Measurements from ENCODE around the gene AFF2. TPM values are rescaled to one million over a fixed set of nuclear protein-coding genes. Genes with fewer than 3 reads are reported as not detected.

Gene AFF2
- total RNA-seq, 1 donor from 2014 or later = 0.27 TPM

- Histone ChIP-seq H3K36me3 (no peaks in the 10 kb centered on the region), H3K4me1 (no peaks in the 10 kb centered on the region), H3K27me3 (ENCODE audit: low read depth) (no peaks in the 10 kb centered on the region), H3K27ac (replicated peaks) (no peak overlapping the region), H3K4me3 (no peak overlapping the region), H3K9me3 (replicated peaks) (no peaks in the 10 kb centered on the region)
- intact Hi-C loops (cut with micrococcal nuclease) = no loop called here
- peak; percentile 20 for DNase-seq
- TF ChIP-seq CTCF (IDR thresholded peaks at IDR 0.05; ENCODE audit: borderline replicate concordance) = no peak
Measured at GRCh38 chrX:148629434-148629833, 129.0 kb downstream of the AFF2 start.

DNA sequence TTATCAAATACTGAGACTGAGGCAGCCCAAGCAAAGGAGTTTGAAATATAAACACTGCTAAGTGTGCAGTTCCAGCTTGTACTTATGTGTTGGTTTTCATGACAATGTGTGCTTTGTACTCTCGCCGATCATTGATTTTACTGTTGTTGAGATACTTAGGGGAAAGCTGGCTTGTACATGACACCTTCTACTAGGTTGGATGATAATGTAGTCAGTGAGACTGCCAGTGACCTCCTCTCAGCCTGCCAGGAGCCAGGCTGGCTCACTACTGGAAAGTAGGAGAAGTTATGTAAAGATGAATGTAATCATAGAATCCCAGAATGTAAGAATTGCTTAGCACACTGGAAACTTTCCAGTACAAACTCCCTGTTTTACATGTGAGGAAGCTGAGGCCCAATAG lies 132.0 kb downstream of the AFF2 start:
- H3K27me3 ChIP-seq (ENCODE audit: low read depth) = no peaks in the 10 kb centered on the region
- no peaks in the 10 kb centered on the region for H3K9me3 ChIP-seq (replicated peaks)
- no peaks in the 10 kb centered on the region for H3K4me1 ChIP-seq
- H3K27ac ChIP-seq (replicated peaks) = no peak overlapping the region
- DNase-seq = no peak
- intact Hi-C loops (cut with micrococcal nuclease) = no loop called here
- no peaks in the 10 kb centered on the region for H3K36me3 ChIP-seq
- H3K4me3 ChIP-seq = no peak overlapping the region
- TF ChIP-seq CTCF (IDR thresholded peaks at IDR 0.05; ENCODE audit: borderline replicate concordance) = no peak

GRCh38 chrX:148633218-148633908 lies 132.9 kb downstream of the AFF2 start:
- intact Hi-C loops (cut with micrococcal nuclease) = no loop called here
- Histone ChIP-seq H3K9me3 (replicated peaks) (no peaks in the 10 kb centered on the region), H3K4me1 (no peaks in the 10 kb centered on the region), H3K27me3 (ENCODE audit: low read depth) (no peaks in the 10 kb centered on the region), H3K4me3 (no peak overlapping the region), H3K27ac (replicated peaks) (no peak overlapping the region), H3K36me3 (no peaks in the 10 kb centered on the region)
- DNase-seq = no peak
- TF ChIP-seq CTCF (IDR thresholded peaks at IDR 0.05; ENCODE audit: borderline replicate concordance) = no peak

GRCh38 chrX:148634591-148634990 lies 134.2 kb downstream of the AFF2 start:
- no peak overlapping the region for H3K4me3 ChIP-seq
- no peaks in the 10 kb centered on the region for H3K9me3 ChIP-seq (replicated peaks)
- H3K27ac ChIP-seq (replicated peaks) = no peak overlapping the region
- no peak for DNase-seq
- no peaks in the 10 kb centered on the region for H3K27me3 ChIP-seq (ENCODE audit: low read depth)
- no peaks in the 10 kb centered on the region for H3K36me3 ChIP-seq
- no peak for TF ChIP-seq CTCF (IDR thresholded peaks at IDR 0.05; ENCODE audit: borderline replicate concordance)
- H3K4me1 ChIP-seq = no peaks in the 10 kb centered on the region
- intact Hi-C loops (cut with micrococcal nuclease) = no loop called here

- Histone ChIP-seq H3K27me3 (ENCODE audit: low read depth) (no peaks in the 10 kb centered on the region), H3K4me1 (no peaks in the 10 kb centered on the region), H3K4me3 (no peak overlapping the region), H3K27ac (replicated peaks) (no peak overlapping the region), H3K9me3 (replicated peaks) (no peaks in the 10 kb centered on the region), H3K36me3 (no peaks in the 10 kb centered on the region)
- intact Hi-C loops (cut with micrococcal nuclease) = no loop called here
- no peak for TF ChIP-seq CTCF (IDR thresholded peaks at IDR 0.05; ENCODE audit: borderline replicate concordance)
- DNase-seq = no peak
Measured at GRCh38 chrX:148643460-148643859, 143.0 kb downstream of the AFF2 start.

All from left ventricle myocardium inferior (tissue), 1 donor.